GM12891 (cell line): ENCODE measurements around the gene SPOCD1. TPM values are rescaled to one million over a fixed set of nuclear protein-coding genes. Genes with fewer than 3 reads are reported as not detected.

Experiments
- DNase-seq: peaks from one replicate; pipeline ENCODE4 v3.0.0; 2011; ENCODE audit warnings: low spot score; ENCODE audit not compliant: insufficient read length
- FAIRE-seq: peaks from 2 replicates; lab custom pipeline; 2011; peaks lifted over from hg19 to GRCh38; lab: Jason Lieb, UNC
- PAX5 ChIP-seq: IDR thresholded peaks from 2 replicates; pipeline ENCODE4 v1.6.1; 2011; ENCODE audit warnings: low read length, moderate library complexity, mild to moderate bottlenecking; ENCODE audit not compliant: insufficient read depth, severe bottlenecking
- POLR2A ChIP-seq: IDR thresholded peaks from 2 replicates; pipeline ENCODE4 v1.6.1; 2011; ENCODE audit warnings: low read depth, low read length, control low read depth
- POLR2AphosphoS5 ChIP-seq: IDR thresholded peaks from 2 replicates; pipeline ENCODE4 v1.6.1; 2011; ENCODE audit warnings: low read depth, low read length, control low read depth
- POU2F2 ChIP-seq: IDR thresholded peaks from 2 replicates; pipeline ENCODE4 v1.6.1; 2011; ENCODE audit warnings: low read depth, mild to moderate bottlenecking, control low read depth, low read length, moderate library complexity
- SPI1 ChIP-seq: IDR thresholded peaks from 2 replicates; pipeline ENCODE4 v1.6.1; 2011; ENCODE audit warnings: low read depth, low read length, control low read depth
- TAF1 ChIP-seq: IDR thresholded peaks from 2 replicates; pipeline ENCODE4 v1.6.1; 2011; ENCODE audit warnings: low read depth, low read length, control low read depth
- polyA plus RNA-seq: library from polyadenylated mRNA; unstranded; fragments of >200 nt; gene quantifications from one replicate; pipeline ENCODE4 v1.2.1, GENCODE V29; 2012; ENCODE audit warnings: low read depth, missing spikeins, inconsistent platforms; ENCODE audit not compliant: missing spikeins

SPOCD1 gene
- 0.13 TPM for polyA plus RNA-seq

DNA sequence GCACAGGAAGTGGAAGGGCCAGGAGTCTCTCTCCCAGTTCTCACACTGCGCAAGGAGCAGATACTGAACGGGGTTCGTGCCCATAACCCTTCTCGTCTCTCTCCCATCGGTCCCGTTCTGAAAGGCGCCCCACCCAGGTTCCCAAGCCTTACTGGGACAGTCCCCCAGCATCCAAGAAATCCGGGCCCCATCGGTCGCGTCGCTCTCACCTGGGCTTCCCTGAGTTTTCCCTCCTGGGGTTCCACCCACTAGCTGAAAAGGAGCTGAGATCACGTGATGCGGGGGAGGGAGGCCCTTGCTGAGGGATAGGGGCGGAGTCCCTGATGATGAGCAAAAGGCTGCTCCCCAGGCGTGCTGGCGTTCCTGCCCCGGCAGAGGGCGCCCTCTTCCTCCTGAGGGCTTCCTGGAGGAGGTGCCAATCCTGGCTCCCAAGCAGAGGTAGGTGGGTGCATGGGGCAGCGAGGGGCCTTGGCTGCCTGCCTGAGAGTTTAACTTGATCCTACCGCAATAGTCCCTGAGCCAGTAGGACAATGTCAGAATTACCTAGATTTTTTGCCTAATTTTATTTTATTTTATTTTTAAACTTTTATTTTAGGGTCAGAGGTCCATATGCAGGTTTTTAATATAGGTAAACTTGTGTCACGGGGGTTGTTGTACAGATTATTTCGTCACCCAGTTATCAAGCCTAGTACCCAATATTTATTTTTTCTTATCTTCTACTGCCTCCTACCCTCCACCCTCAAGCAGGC, at the start of gene SPOCD1:
Gene SPOCD1 (minus strand): TSS at position 271 of the 749 bp plus-strand sequence. CDS start 689 bp downstream, outside the sequence.
- no peak for TF ChIP-seq PAX5
- TF ChIP-seq POU2F2 = no peak
- TF ChIP-seq SPI1 = no peak
- TF ChIP-seq TAF1 = no peak
- no peak for TF ChIP-seq POLR2AphosphoS5
- TF ChIP-seq POLR2A = no peak
- FAIRE-seq = peak; percentile 57
- peak; percentile 55 for DNase-seq

DNA sequence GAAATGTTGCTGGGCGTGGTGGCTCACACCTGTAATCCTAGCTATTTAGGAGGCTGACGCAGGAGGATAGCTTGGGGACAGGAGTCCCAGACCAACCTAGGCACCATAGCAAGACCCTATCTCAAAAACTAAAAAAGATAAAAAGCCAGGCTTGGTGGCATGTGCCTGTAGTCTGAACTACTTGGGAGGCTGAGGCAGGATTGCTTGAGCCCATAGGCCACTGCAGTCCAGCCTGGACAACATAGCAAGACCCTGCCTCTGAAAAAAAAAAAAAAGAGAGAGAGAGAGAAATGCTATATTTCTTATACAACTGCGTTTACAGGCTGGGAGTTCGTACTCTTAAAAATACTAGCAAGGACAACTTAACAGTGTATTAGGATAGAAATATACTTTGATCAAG, 46.2 kb upstream of the SPOCD1 start:
- FAIRE-seq (no peak), DNase-seq (no peak)
- TF ChIP-seq POU2F2 (no peak), PAX5 (no peak), TAF1 (no peak), SPI1 (no peak), POLR2AphosphoS5 (no peak), POLR2A (no peak)

DNA sequence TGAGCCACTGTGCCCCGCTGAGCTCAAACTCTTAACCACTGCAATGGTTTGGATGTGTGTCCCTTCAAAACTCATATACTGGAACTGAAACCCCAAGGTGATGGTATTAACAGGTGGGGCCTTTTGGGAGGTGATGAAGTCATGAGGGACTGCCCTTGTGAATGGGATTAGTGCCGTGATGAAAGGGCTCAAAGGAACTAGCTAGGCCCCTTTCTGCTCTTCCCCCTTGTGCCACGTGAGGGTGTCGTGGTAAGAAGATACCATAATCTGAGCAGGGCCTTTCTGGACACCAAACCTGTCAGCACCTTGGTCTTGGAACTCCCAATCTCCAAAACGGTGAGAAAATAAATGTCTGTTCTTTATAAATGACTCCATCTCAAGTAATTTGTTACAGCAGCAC, 45.5 kb upstream of the SPOCD1 start:
- TF ChIP-seq POLR2A (no peak), PAX5 (no peak), SPI1 (peak; percentile 68)
- DNase-seq (no peak), FAIRE-seq (peak; percentile 41)

DNA sequence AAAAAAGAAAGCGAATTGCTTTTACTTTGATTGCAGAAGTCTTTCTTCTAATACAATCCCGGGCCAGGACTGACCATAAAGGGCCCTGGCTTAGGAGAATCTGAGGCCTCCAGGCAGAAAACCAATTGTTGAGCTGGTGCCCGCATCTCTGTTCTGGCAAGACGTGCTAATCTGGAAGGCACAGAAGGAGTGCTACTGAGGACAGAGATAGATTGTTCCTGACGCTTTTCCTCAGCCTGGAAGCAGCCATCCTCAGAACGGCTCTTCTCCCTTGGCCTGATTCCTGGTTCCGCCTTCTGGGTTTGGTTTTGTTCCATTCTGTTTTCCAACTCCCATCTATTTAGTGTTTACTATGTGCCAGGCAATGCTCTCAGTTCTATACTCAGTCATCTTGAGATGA, 44.8 kb upstream of the SPOCD1 start:
- no peak for DNase-seq
- FAIRE-seq = no peak
- TF ChIP-seq TAF1 (no peak), POU2F2 (no peak), POLR2A (no peak)

DNA sequence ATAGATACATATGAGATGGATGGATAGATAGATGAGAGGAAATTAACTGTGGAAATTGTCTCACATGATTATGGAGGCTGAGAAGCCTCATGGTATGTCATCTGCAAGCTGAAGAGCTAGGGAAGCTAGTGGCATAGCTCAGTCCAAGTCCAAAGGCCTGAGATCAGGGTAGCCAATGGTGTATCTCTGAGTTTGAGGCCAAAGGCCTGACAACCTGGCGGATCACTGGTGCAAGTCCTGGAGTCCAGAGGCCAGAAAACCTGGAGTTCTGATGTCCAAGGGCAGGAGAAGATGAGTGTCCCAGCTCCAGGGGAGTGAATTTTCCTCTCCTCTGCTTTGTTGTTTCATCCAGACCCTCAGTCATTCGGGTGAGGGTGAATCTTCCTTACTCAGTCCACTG, 43.9 kb upstream of the SPOCD1 start:
- DNase-seq = no peak
- TF ChIP-seq PAX5 = no peak
- TF ChIP-seq POLR2AphosphoS5 = no peak
- no peak for TF ChIP-seq POU2F2
- no peak for TF ChIP-seq TAF1
- no peak for TF ChIP-seq POLR2A
- no peak for TF ChIP-seq SPI1
- no peak for FAIRE-seq

DNA sequence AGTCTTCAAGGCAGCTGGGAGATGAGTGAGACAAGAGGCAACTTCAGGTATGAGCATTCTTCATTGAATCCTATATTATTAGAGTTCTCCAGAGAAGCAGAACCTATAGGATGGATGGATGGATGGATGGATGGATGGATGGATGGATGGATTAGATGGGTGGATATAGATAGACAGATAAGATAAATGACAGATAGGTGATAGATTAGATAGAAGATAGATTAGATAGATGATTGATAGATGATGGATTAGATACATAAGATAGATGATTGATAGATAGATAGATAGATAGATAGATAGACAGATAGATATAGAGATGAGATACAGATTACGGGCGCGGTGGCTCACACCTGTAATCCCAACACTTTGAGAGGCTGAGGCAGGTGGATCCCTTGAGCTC, 43.2 kb upstream of the SPOCD1 start:
- TF ChIP-seq TAF1 (no peak), PAX5 (no peak), POU2F2 (no peak), SPI1 (no peak)
- DNase-seq = no peak
- no peak for FAIRE-seq

DNA sequence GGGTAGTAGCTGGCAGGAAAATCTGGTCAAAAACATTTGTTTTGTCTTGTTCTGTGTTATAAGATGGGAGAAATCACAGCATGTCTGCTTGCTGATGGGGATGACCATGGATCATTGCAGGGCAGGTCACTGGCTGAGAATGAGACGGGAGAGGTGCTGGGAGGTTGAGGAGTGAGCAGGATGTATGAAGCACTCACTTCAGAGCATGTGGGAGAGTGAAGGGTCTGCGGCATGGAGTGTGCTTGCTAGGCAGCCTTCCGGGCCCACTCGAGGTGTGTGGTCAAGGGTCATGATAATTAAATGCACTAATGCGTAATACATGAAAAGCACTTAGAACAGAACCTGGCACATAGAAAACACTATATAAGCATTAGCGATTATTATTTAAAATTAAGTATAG, 42.0 kb upstream of the SPOCD1 start:
- DNase-seq = no peak
- FAIRE-seq = no peak
- TF ChIP-seq POLR2A (no peak), POLR2AphosphoS5 (no peak), POU2F2 (no peak), PAX5 (no peak), TAF1 (no peak), SPI1 (no peak)

DNA sequence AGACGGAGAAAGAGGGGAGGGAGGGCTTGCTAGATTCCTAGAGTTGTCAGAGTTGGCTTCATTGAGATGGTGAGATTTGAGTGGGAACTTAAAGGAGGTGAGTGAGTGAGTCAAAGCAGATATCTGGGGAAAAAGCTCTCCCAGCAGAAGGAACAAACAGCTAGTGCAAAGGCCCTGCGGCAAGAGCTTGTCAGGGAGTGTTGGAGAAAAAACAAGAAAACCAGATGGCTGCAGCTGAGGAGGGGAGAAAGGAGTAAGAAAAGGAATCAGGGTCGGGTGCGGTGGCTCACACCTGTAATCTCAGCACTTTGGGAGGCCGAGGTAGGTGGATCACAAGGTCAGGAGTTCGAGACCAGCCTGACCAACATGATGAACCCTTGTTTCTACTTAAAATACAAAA, 40.3 kb upstream of the SPOCD1 start:
- FAIRE-seq = no peak
- TF ChIP-seq POLR2AphosphoS5 (no peak), PAX5 (no peak), POU2F2 (no peak), POLR2A (no peak), TAF1 (no peak), SPI1 (no peak)
- DNase-seq = no peak

DNA sequence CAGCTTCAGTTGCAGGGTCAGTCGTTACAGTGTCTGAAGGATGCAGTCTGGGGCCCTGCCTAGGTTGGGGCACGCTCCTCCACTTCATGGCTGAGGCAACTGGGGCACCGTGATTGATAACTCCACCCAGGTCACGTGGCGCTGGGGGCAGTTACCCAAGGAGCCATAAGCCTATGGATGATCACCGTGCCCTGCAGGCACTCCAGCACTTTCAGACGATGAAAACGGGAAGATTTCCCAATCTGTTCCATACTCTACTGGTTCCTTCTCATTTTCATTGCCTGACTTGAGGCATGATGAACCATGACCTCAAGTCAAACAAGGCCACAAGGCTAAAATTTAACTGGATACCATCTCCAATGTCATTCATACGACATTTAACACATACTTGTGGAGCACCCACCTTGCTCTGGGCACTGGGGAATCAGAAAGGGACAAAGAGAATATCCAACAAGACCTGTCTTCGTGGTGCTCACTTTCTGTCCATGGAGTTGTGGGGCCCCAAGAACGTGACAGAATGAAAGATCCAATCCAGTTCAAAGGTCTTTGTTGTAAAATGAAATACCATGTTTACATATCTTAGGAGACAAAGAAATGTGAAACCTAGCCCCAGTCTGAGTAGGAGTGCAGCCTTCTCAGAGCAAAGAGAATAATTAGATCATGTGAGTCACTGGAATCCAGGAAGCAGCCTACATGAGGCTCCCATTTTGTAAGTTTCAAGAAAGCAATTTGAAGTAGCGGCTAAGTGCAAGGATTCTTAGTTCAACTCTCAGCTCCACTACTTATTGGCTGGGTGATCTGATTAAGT, 39.4 kb upstream of the SPOCD1 start:
- no peak for FAIRE-seq
- DNase-seq = no peak

DNA sequence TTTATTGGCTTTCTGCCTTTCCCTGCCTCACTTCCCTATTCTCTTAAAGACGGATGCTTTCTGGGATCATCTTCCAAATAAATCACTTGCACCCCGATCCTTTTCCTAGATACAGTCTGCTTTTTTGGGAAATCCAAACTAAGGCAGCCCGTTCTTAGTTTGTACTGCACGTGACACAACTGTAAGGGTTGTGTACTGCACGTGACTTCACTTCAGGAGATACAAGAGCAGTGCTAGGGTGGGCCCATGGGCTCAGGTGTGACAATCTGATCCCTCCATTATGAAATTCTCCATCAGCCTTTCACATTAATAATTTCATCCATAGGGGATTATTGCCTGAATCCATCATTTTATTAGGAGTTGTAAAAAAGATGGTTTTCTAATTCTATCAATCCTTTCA, 33.8 kb upstream of the SPOCD1 start:
- TF ChIP-seq SPI1 = no peak
- TF ChIP-seq POLR2A = no peak
- no peak for TF ChIP-seq POU2F2
- TF ChIP-seq POLR2AphosphoS5 = no peak
- TF ChIP-seq PAX5 = no peak
- no peak for TF ChIP-seq TAF1
- no peak for FAIRE-seq
- DNase-seq = no peak

More for the DNA sequence above, 39.4 kb upstream of the SPOCD1 start:
- TF ChIP-seq POLR2AphosphoS5 = no peak
- no peak for TF ChIP-seq POLR2A
